COLO668 (cell line): ENCODE results near the gene KCNQ1.

ENCODE experiments used
- DNase-seq: peaks from one replicate; lab custom pipeline; 2025; ENCODE audit not compliant: unreplicated experiment; lab: John Stamatoyannopoulos, UW

KCNQ1 gene

GRCh38 chr11:2706321-2706720, 261.5 kb downstream of the KCNQ1 start:
- DNase-seq: no peak

GRCh38 chr11:2707736-2708135, 262.9 kb downstream of the KCNQ1 start:
- DNase-seq: no peak

- no peak for DNase-seq
Observed at GRCh38 chr11:2708151-2708581, 263.4 kb downstream of the KCNQ1 start.

GRCh38 chr11:2708757-2709281, 264.0 kb downstream of the KCNQ1 start:
- no peak for DNase-seq

- no peak for DNase-seq
Observed at GRCh38 chr11:2709429-2709828, 264.6 kb downstream of the KCNQ1 start.

GRCh38 chr11:2711161-2711560, 266.4 kb downstream of the KCNQ1 start:
- DNase-seq: no peak

- DNase-seq: no peak
Observed at GRCh38 chr11:2713094-2713493, 268.3 kb downstream of the KCNQ1 start.

GRCh38 chr11:2713661-2714462, 269.1 kb downstream of the KCNQ1 start:
- no peak for DNase-seq

- no peak for DNase-seq
Observed at GRCh38 chr11:2714463-2714800, 269.6 kb downstream of the KCNQ1 start.

GRCh38 chr11:2714871-2715270, 270.1 kb downstream of the KCNQ1 start:
- no peak for DNase-seq

GRCh38 chr11:2715716-2716350, 271.0 kb downstream of the KCNQ1 start:
- no peak for DNase-seq

- DNase-seq: no peak
Observed at GRCh38 chr11:2716376-2717095, 271.7 kb downstream of the KCNQ1 start.

GRCh38 chr11:2717561-2718325, 272.9 kb downstream of the KCNQ1 start:
- DNase-seq: no peak

- DNase-seq: no peak
Observed at GRCh38 chr11:2718817-2719438, 274.1 kb downstream of the KCNQ1 start.

- DNase-seq: no peak
Observed at GRCh38 chr11:2719831-2720590, 275.2 kb downstream of the KCNQ1 start.

GRCh38 chr11:2721210-2721916, 276.6 kb downstream of the KCNQ1 start:
- no peak for DNase-seq

- DNase-seq: peak; percentile 12
Observed at GRCh38 chr11:2722955-2723354, 278.1 kb downstream of the KCNQ1 start.

- no peak for DNase-seq
Observed at GRCh38 chr11:2724104-2724503, 279.3 kb downstream of the KCNQ1 start.

- no peak for DNase-seq
Observed at GRCh38 chr11:2724653-2725367, 280.0 kb downstream of the KCNQ1 start.
